HAP-1 (cell line): ENCODE measurements around the gene WBP2.
A peak's percentile ranks its signal among the peaks of the same experiment; 100 is the strongest.
"Not testable (repeated sequence)": the region's sequence is repeated elsewhere in the genome, so short reads cannot be mapped to it uniquely, and the experiment has no call there.

ENCODE experiments used
- DNase-seq, 2 experiments: peaks; one replicate each; pipeline ENCODE4 v3.0.0-alpha.2; 2016 to 2020; ENCODE audit warnings: low spot score in 2 of 2
- H3K27me3 ChIP-seq: fragments of 250-450 bp; sonication (Bioruptor Pico); 2 replicates; pipeline ENCODE4 v1.5.1; 2020; ENCODE audit warnings: low read depth, mild to moderate bottlenecking, moderate library complexity
- H3K36me3 ChIP-seq: fragments of 250-450 bp; sonication (Bioruptor Pico); replicated peaks from 2 replicates; pipeline ENCODE4 v1.5.1; 2020; ENCODE audit warnings: mild to moderate bottlenecking
- H3K4me1 ChIP-seq: fragments of 250-450 bp; sonication (Bioruptor Pico); 2 replicates; pipeline ENCODE4 v1.5.1; 2020; ENCODE audit warnings: mild to moderate bottlenecking
- H3K4me3 ChIP-seq: fragments of 250-450 bp; sonication (Bioruptor Pico); 2 replicates; pipeline ENCODE4 v1.5.1; 2020; ENCODE audit warnings: mild to moderate bottlenecking, moderate library complexity
- H3K9me3 ChIP-seq: fragments of 250-450 bp; sonication (Bioruptor Pico); 2 replicates; pipeline ENCODE4 v1.5.1; 2020; ENCODE audit warnings: mild to moderate bottlenecking, moderate library complexity
- in situ Hi-C: fragments of 300-500 bp; cut with MboI; formaldehyde crosslinking; loops from 3 replicates; pipeline ENCODE4 v1.14.3; 2020; ENCODE audit warnings: low sequenced_read_pairs, inconsistent platforms, mixed read lengths

WBP2 gene

GRCh38 chr17:75877752-75878173 is 22.6 kb upstream of the WBP2 start:
- H3K4me1 ChIP-seq = peaks cover 15% of the 10 kb centered on the region
- H3K9me3 ChIP-seq = no peaks in the 10 kb centered on the region
- H3K4me3 ChIP-seq = peak overlapping the region; percentile 58
- H3K27me3 ChIP-seq = no peaks in the 10 kb centered on the region
- in situ Hi-C loops = no loop called here
- DNase-seq = peak; percentile 73 to 84
- H3K36me3 ChIP-seq = peaks cover 19% of the 10 kb centered on the region

- Histone ChIP-seq H3K36me3 (peaks cover 19% of the 10 kb centered on the region), H3K9me3 (no peaks in the 10 kb centered on the region), H3K4me3 (peak overlapping the region; percentile 58), H3K4me1 (peaks cover 15% of the 10 kb centered on the region), H3K27me3 (no peaks in the 10 kb centered on the region)
- in situ Hi-C loops = no loop called here
- DNase-seq = peak in 1 of 2 experiments; percentile 60
Observed at GRCh38 chr17:75876938-75877751, 22.0 kb upstream of the WBP2 start.

- H3K4me3 ChIP-seq = peak overlapping the region; percentile 58
- in situ Hi-C loops = no loop called here
- peak in 1 of 2 experiments; percentile 47 for DNase-seq
- peaks cover 15% of the 10 kb centered on the region for H3K4me1 ChIP-seq
- no peaks in the 10 kb centered on the region for H3K27me3 ChIP-seq
- H3K9me3 ChIP-seq = no peaks in the 10 kb centered on the region
- peaks cover 19% of the 10 kb centered on the region for H3K36me3 ChIP-seq
Observed at GRCh38 chr17:75876190-75876937, 21.2 kb upstream of the WBP2 start.

- DNase-seq = no peak
- Histone ChIP-seq H3K27me3 (no peaks in the 10 kb centered on the region), H3K36me3 (peaks cover 19% of the 10 kb centered on the region), H3K9me3 (no peaks in the 10 kb centered on the region), H3K4me3 (no peak overlapping the region), H3K4me1 (peaks cover 15% of the 10 kb centered on the region)
- in situ Hi-C loops = no loop called here
Observed at GRCh38 chr17:75875940-75876189, 20.7 kb upstream of the WBP2 start.

GRCh38 chr17:75875182-75875939 is 20.2 kb upstream of the WBP2 start:
- H3K27me3 ChIP-seq = no peaks in the 10 kb centered on the region
- H3K4me3 ChIP-seq = no peak overlapping the region
- no peaks in the 10 kb centered on the region for H3K9me3 ChIP-seq
- in situ Hi-C loops = no loop called here
- DNase-seq = no peak
- H3K36me3 ChIP-seq = peaks cover 19% of the 10 kb centered on the region
- peaks cover 15% of the 10 kb centered on the region for H3K4me1 ChIP-seq

- in situ Hi-C loops = no loop called here
- H3K4me3 ChIP-seq = no peak overlapping the region
- no peaks in the 10 kb centered on the region for H3K27me3 ChIP-seq
- peaks cover 19% of the 10 kb centered on the region for H3K36me3 ChIP-seq
- peaks cover 15% of the 10 kb centered on the region for H3K4me1 ChIP-seq
- H3K9me3 ChIP-seq = no peaks in the 10 kb centered on the region
- DNase-seq = no peak
Observed at GRCh38 chr17:75874323-75875181, 19.4 kb upstream of the WBP2 start.

GRCh38 chr17:75873587-75874322 is 18.6 kb upstream of the WBP2 start:
- in situ Hi-C loops = no loop called here
- DNase-seq = no peak

GRCh38 chr17:75872434-75873351 is 17.6 kb upstream of the WBP2 start:
- Histone ChIP-seq H3K27me3 (no peaks in the 10 kb centered on the region), H3K4me3 (no peak overlapping the region)
- in situ Hi-C loops = no loop called here

More at GRCh38 chr17:75873587-75874322, 18.6 kb upstream of the WBP2 start:
- H3K4me1 ChIP-seq = peaks cover 15% of the 10 kb centered on the region
- no peak overlapping the region for H3K4me3 ChIP-seq
- no peaks in the 10 kb centered on the region for H3K9me3 ChIP-seq
- peaks cover 19% of the 10 kb centered on the region for H3K36me3 ChIP-seq
- no peaks in the 10 kb centered on the region for H3K27me3 ChIP-seq

GRCh38 chr17:75870228-75870627 is 15.1 kb upstream of the WBP2 start:
- H3K4me1 ChIP-seq, DNase-seq, H3K9me3 ChIP-seq, H3K27me3 ChIP-seq, in situ Hi-C loops, H3K4me3 ChIP-seq: not testable (repeated sequence)
- peaks cover 12% of the 10 kb centered on the region for H3K36me3 ChIP-seq

More at GRCh38 chr17:75872434-75873351, 17.6 kb upstream of the WBP2 start:
- peaks cover 15% of the 10 kb centered on the region for H3K4me1 ChIP-seq
- DNase-seq = peak in 1 of 2 experiments; percentile 67
- peaks cover 19% of the 10 kb centered on the region for H3K36me3 ChIP-seq
- no peaks in the 10 kb centered on the region for H3K9me3 ChIP-seq

GRCh38 chr17:75869282-75870141 is 14.4 kb upstream of the WBP2 start:
- no peak for DNase-seq
- H3K36me3 ChIP-seq = peaks cover 7% of the 10 kb centered on the region; the same call in 1 of the 2 replicates
- no peaks in the 10 kb centered on the region for H3K9me3 ChIP-seq
- in situ Hi-C loops = no loop called here
- H3K4me1 ChIP-seq = peaks cover 3% of the 10 kb centered on the region
- H3K4me3 ChIP-seq = no peak overlapping the region
- H3K27me3 ChIP-seq = no peaks in the 10 kb centered on the region

- H3K27me3 ChIP-seq, H3K9me3 ChIP-seq, H3K4me3 ChIP-seq, H3K36me3 ChIP-seq, H3K4me1 ChIP-seq, in situ Hi-C loops, DNase-seq: not testable (repeated sequence)
Observed at GRCh38 chr17:75868730-75869281, 13.7 kb upstream of the WBP2 start.
